Mesothelial cell of epicardium (in vitro differentiated cells): ENCODE data around the gene CALML6. TPM values are rescaled to one million over a fixed set of nuclear protein-coding genes. Genes with fewer than 3 reads are reported as not detected.

Experiments used
- DNase-seq, 2 experiments: peaks; one replicate each; pipeline ENCODE4 v3.0.0; 2021; ENCODE audit warnings: low spot score in 2 of 2; ENCODE audit not compliant: unreplicated experiment in 2 of 2
- H3K27ac Mint-ChIP-seq: 2 replicates; pipeline ENCODE4 v1.8.0; 2021; ENCODE audit warnings: mixed read lengths
- H3K27me3 Mint-ChIP-seq: 2 replicates; pipeline ENCODE4 v1.8.0; 2021; ENCODE audit warnings: low read depth, mixed read lengths
- H3K36me3 Mint-ChIP-seq: 2 replicates; pipeline ENCODE4 v1.8.0; 2021; ENCODE audit warnings: mixed read lengths
- H3K4me1 Mint-ChIP-seq: 2 replicates; pipeline ENCODE4 v1.8.0; 2021; ENCODE audit warnings: mixed read lengths
- H3K4me3 Mint-ChIP-seq: 2 replicates; pipeline ENCODE4 v1.8.0; 2021; ENCODE audit warnings: mild to moderate bottlenecking, moderate library complexity, mixed read lengths
- H3K9me3 Mint-ChIP-seq: 2 replicates; pipeline ENCODE4 v1.8.0; 2021; ENCODE audit warnings: mixed read lengths
- CTCF ChIP-seq: fragments of 200-600 bp; sonication (generic); IDR thresholded peaks from one replicate; pipeline ENCODE4 v1.5.0; 2021; ENCODE audit warnings: antibody characterized with exemption; ENCODE audit not compliant: unreplicated experiment
- total RNA-seq: library from RNA; stranded (reverse); gene quantifications from 3 replicates; pipeline ENCODE4 v1.2.1, GENCODE V29; 2021

The CALML6 gene
- total RNA-seq, 1 donor from 2014 or later, result 2.7 TPM

DNA sequence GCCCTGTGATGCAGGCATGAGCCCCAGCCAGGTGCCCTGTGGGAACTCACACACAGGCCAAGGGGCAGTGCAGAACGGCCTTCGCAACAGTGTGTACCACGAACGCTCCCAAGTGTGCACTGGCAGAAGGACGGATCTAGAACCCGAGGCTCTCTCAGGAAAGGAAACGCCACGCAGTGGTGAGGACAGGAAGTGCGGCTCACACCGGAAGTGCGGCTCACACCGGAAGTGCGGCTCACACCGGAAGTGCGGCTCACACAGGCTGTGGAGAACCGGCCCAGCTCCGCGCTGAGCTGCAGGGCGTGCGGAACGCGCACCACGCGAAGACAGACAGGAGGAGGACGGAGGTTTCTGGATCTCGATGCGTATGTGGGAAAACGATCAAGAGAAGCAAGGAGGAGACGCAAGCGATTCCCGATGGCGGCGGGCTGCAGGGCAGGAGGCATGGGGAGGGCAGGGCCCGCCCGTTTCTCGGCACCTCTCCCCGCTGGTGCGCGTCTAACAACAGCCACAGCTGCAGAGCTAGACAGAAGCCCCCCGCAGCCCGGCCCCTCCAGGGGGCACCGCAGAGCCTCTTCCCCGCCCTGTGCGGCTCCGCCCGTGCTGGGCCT lies 39.9 kb downstream of the CALML6 start:
- H3K9me3 Mint-ChIP-seq, result no peaks in the 10 kb centered on the region
- H3K4me3 Mint-ChIP-seq, result no peak overlapping the region
- no peak overlapping the region for H3K27ac Mint-ChIP-seq
- H3K36me3 Mint-ChIP-seq, result no peaks in the 10 kb centered on the region
- H3K4me1 Mint-ChIP-seq, result peaks cover 19% of the 10 kb centered on the region
- peaks cover 6% of the 10 kb centered on the region for H3K27me3 Mint-ChIP-seq
- TF ChIP-seq CTCF, result peak; percentile 44
- DNase-seq, result no peak

GRCh38 chr1:1955621-1956094 lies 40.6 kb downstream of the CALML6 start:
- H3K36me3 Mint-ChIP-seq, result no peaks in the 10 kb centered on the region
- H3K9me3 Mint-ChIP-seq, result no peaks in the 10 kb centered on the region
- peaks cover 9% of the 10 kb centered on the region for H3K27me3 Mint-ChIP-seq
- DNase-seq, result no peak
- no peak overlapping the region for H3K4me3 Mint-ChIP-seq
- no peak for TF ChIP-seq CTCF
- peak overlapping the region; percentile 50 for H3K27ac Mint-ChIP-seq
- peaks cover 21% of the 10 kb centered on the region for H3K4me1 Mint-ChIP-seq

GRCh38 chr1:1956101-1956500 lies 41.0 kb downstream of the CALML6 start:
- H3K27ac Mint-ChIP-seq, result peak overlapping the region; percentile 50
- peaks cover 24% of the 10 kb centered on the region for H3K4me1 Mint-ChIP-seq
- no peak for DNase-seq
- H3K27me3 Mint-ChIP-seq, result peaks cover 11% of the 10 kb centered on the region
- TF ChIP-seq CTCF, result no peak
- no peak overlapping the region for H3K4me3 Mint-ChIP-seq
- H3K36me3 Mint-ChIP-seq, result no peaks in the 10 kb centered on the region
- no peaks in the 10 kb centered on the region for H3K9me3 Mint-ChIP-seq

- Mint-ChIP-seq H3K27ac (no peak overlapping the region), H3K4me1 (peaks cover 24% of the 10 kb centered on the region), H3K27me3 (peaks cover 18% of the 10 kb centered on the region), H3K4me3 (no peak overlapping the region), H3K9me3 (no peaks in the 10 kb centered on the region), H3K36me3 (no peaks in the 10 kb centered on the region)
- no peak for TF ChIP-seq CTCF
- no peak for DNase-seq
Observed at GRCh38 chr1:1956586-1957532, 41.8 kb downstream of the CALML6 start.

- Mint-ChIP-seq H3K4me1 (peaks cover 24% of the 10 kb centered on the region), H3K4me3 (no peak overlapping the region), H3K27ac (no peak overlapping the region), H3K9me3 (no peaks in the 10 kb centered on the region), H3K27me3 (peaks cover 18% of the 10 kb centered on the region), H3K36me3 (no peaks in the 10 kb centered on the region)
- DNase-seq, result no peak
- no peak for TF ChIP-seq CTCF
Observed at GRCh38 chr1:1957533-1957961, 42.5 kb downstream of the CALML6 start.
